ENCODE data around the gene RPLP2.

GRCh38 chr11:792535-792821, 17.3 kb upstream of the RPLP2 start:
- TF ChIP-seq EZH2 (IDR thresholded peaks at IDR 0.05; ENCODE audit: insufficient read depth, poor library complexity, severe bottlenecking) (no peak), EZH2phosphoT487 (IDR thresholded peaks at IDR 0.05; ENCODE audit: insufficient read depth, low read depth) (no peak)

Measured in GM23248 (cell line).